ENCODE data around the gene HBS1L.

The HBS1L gene

GRCh38 chr6:134943522-134944111, 111.0 kb downstream of the HBS1L start:
- no peak for DNase-seq

GRCh38 chr6:134938896-134939295, 115.7 kb downstream of the HBS1L start:
- DNase-seq: no peak

GRCh38 chr6:134937426-134937825, 117.2 kb downstream of the HBS1L start:
- DNase-seq: no peak

- DNase-seq: no peak
These were observed 117.7 kb downstream of the HBS1L start for GRCh38 chr6:134936931-134937330.

- no peak for DNase-seq
These were observed 118.1 kb downstream of the HBS1L start for GRCh38 chr6:134936476-134936875.

GRCh38 chr6:134934793-134935485, 119.7 kb downstream of the HBS1L start:
- DNase-seq: no peak

- no peak for DNase-seq
These were observed 121.8 kb downstream of the HBS1L start for GRCh38 chr6:134932535-134933470.

GRCh38 chr6:134932098-134932497, 122.5 kb downstream of the HBS1L start:
- no peak for DNase-seq

GRCh38 chr6:134930463-134930862, 124.2 kb downstream of the HBS1L start:
- no peak for DNase-seq

- DNase-seq: no peak
These were observed 126.3 kb downstream of the HBS1L start for GRCh38 chr6:134928151-134928900.

- DNase-seq: no peak
These were observed 128.8 kb downstream of the HBS1L start for GRCh38 chr6:134925800-134926199.

- DNase-seq: no peak
These were observed 132.8 kb downstream of the HBS1L start for GRCh38 chr6:134921721-134922261.

GRCh38 chr6:134921276-134921675, 133.3 kb downstream of the HBS1L start:
- DNase-seq: no peak

- no peak for DNase-seq
These were observed 134.2 kb downstream of the HBS1L start for GRCh38 chr6:134920422-134920821.

GRCh38 chr6:134918418-134918961, 136.1 kb downstream of the HBS1L start:
- no peak for DNase-seq

GRCh38 chr6:134911547-134911946, 143.1 kb downstream of the HBS1L start:
- no peak for DNase-seq

- no peak for DNase-seq
These were observed 144.1 kb downstream of the HBS1L start for GRCh38 chr6:134910593-134910935.

Data from 8988T (cell line).